PC-9 (cell line): ENCODE data around the gene COX6A1.

Experiments
- CTCF ChIP-seq: fragments of 200-600 bp; sonication (generic); conservative IDR thresholded peaks from 2 replicates; pipeline ENCODE4 v1.6.1; 2017; ENCODE audit warnings: mixed run types, antibody characterized with exemption, mild to moderate bottlenecking, moderate library complexity
- EZH2 ChIP-seq: fragments of 200-600 bp; sonication (generic); IDR thresholded peaks from 2 replicates; pipeline ENCODE4 v1.8.0; 2017; ENCODE audit warnings: antibody characterized with exemption, low read depth

GRCh38 chr12:120406069-120406468, 31.8 kb upstream of the COX6A1 start:
- TF ChIP-seq CTCF (no peak), EZH2 (no peak)
